SK-N-SH (cell line): Measurements from ENCODE around the gene TRAM2.

Experiments used
- EP300 ChIP-seq, 2 experiments: IDR thresholded peaks; 2 replicates each; pipeline versions ENCODE4 v1.4.0 to v1.6.1; 2012; ENCODE audit warnings: borderline replicate concordance in 1 of 2, low read depth in 1 of 2, low read length in 1 of 2
- FOSL2 ChIP-seq: IDR thresholded peaks from 2 replicates; pipeline ENCODE4 v1.4.0; 2012; ENCODE audit warnings: low read depth, mild to moderate bottlenecking, moderate library complexity, borderline replicate concordance
- JUND ChIP-seq: IDR thresholded peaks from 2 replicates; pipeline ENCODE4 v1.4.0; 2012
- POLR2AphosphoS5 ChIP-seq: IDR thresholded peaks from 2 replicates; pipeline ENCODE4 v1.6.1; 2012; ENCODE audit warnings: low read depth, low read length
- RAD21 ChIP-seq: IDR thresholded peaks from 2 replicates; pipeline ENCODE4 v1.6.1; 2012; ENCODE audit warnings: mild to moderate bottlenecking, low read length
- REST ChIP-seq: IDR thresholded peaks from 2 replicates; pipeline ENCODE4 v1.6.1; 2012; ENCODE audit warnings: mild to moderate bottlenecking, low read depth, low read length, moderate library complexity
- SIN3A ChIP-seq: IDR thresholded peaks from 2 replicates; pipeline ENCODE4 v1.6.1; 2012; ENCODE audit warnings: low read depth, mild to moderate bottlenecking, low read length, moderate library complexity, borderline replicate concordance
- SMC3 ChIP-seq: IDR thresholded peaks from 2 replicates; pipeline ENCODE4 v1.6.1; 2012; ENCODE audit warnings: low read depth, low read length, improper control_type of control experiment
- TAF1 ChIP-seq: IDR thresholded peaks from 2 replicates; pipeline ENCODE4 v1.6.1; 2012; ENCODE audit warnings: low read depth, mild to moderate bottlenecking, low read length, moderate library complexity, borderline replicate concordance
- TCF12 ChIP-seq: IDR thresholded peaks from 2 replicates; pipeline ENCODE4 v1.4.0; 2012
- TEAD4 ChIP-seq: IDR thresholded peaks from 2 replicates; pipeline ENCODE4 v1.4.0; 2012; ENCODE audit warnings: mild to moderate bottlenecking, borderline replicate concordance; ENCODE audit not compliant: insufficient read depth
- TF ChIP-seq, protein P1 (sequence below): fragments of 200-600 bp; sonication (generic); IDR thresholded peaks from 2 replicates; pipeline ENCODE4 v1.6.1; 2017; ENCODE audit warnings: antibody characterized with exemption, mild to moderate bottlenecking, moderate library complexity

GRCh38 chr6:52558266-52559000 is 18.4 kb downstream of the TRAM2 start:
- TF ChIP-seq POLR2AphosphoS5 (no peak), FOSL2 (no peak), TCF12 (no peak), TEAD4 (no peak), SMC3 (no peak), JUND (no peak), SIN3A (no peak), EP300 (IDR thresholded peaks at IDR 0.05; ENCODE audit: borderline replicate concordance in 1 of 2, low read depth in 1 of 2, low read length in 1 of 2) (no peak), TAF1 (no peak), RAD21 (no peak), REST (no peak)
- TF ChIP-seq, protein P1, sequence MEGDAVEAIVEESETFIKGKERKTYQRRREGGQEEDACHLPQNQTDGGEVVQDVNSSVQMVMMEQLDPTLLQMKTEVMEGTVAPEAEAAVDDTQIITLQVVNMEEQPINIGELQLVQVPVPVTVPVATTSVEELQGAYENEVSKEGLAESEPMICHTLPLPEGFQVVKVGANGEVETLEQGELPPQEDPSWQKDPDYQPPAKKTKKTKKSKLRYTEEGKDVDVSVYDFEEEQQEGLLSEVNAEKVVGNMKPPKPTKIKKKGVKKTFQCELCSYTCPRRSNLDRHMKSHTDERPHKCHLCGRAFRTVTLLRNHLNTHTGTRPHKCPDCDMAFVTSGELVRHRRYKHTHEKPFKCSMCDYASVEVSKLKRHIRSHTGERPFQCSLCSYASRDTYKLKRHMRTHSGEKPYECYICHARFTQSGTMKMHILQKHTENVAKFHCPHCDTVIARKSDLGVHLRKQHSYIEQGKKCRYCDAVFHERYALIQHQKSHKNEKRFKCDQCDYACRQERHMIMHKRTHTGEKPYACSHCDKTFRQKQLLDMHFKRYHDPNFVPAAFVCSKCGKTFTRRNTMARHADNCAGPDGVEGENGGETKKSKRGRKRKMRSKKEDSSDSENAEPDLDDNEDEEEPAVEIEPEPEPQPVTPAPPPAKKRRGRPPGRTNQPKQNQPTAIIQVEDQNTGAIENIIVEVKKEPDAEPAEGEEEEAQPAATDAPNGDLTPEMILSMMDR: no peak
